Activated CD8-positive, alpha-beta memory T cell treated with anti-CD3 and anti-CD28 coated beads for 36 hours (primary cell): Measurements from ENCODE around the gene AFM. TPM values are rescaled to one million over a fixed set of nuclear protein-coding genes. Genes with fewer than 3 reads are reported as not detected.

Experiments
- CTCF ChIA-PET: fragments of 350-600 bp; sonication (Branson Sonifier 250); formaldehyde crosslinking; loops from one replicate; lab custom pipeline; 2021; ENCODE audit warnings: antibody characterized with exemption; lab: Charles Lee
- POLR2A ChIA-PET: fragments of 350-600 bp; sonication (Branson Sonifier 250); formaldehyde crosslinking; loops from one replicate; lab custom pipeline; 2021; ENCODE audit warnings: antibody characterized with exemption; lab: Charles Lee
- total RNA-seq, 2 experiments: library from RNA; stranded (reverse); gene quantifications; one replicate each; pipeline ENCODE4 v1.2.3, GENCODE V29; 2021

Gene AFM, protein sequence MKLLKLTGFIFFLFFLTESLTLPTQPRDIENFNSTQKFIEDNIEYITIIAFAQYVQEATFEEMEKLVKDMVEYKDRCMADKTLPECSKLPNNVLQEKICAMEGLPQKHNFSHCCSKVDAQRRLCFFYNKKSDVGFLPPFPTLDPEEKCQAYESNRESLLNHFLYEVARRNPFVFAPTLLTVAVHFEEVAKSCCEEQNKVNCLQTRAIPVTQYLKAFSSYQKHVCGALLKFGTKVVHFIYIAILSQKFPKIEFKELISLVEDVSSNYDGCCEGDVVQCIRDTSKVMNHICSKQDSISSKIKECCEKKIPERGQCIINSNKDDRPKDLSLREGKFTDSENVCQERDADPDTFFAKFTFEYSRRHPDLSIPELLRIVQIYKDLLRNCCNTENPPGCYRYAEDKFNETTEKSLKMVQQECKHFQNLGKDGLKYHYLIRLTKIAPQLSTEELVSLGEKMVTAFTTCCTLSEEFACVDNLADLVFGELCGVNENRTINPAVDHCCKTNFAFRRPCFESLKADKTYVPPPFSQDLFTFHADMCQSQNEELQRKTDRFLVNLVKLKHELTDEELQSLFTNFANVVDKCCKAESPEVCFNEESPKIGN
- not detected for total RNA-seq

DNA sequence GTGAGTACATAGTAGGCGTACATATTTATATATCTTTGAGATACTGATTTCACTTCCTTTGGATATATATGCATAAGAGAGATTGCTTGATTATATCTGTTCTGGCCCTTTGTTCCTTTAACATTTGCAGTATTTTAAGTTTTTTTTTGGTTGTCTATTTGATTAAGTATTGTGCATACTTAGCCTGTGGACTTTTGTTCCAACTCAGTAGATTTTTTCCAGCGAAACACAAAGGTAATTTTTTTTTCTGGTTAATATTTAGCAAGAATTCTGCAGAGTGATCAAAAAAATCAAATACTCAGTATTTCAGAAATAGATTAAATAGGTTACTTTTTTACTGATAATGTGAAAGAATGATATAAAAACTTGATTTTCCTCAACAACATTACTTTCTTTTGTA lies at the start of gene AFM:
Gene AFM (plus strand): TSS at position 388 of the 400 bp plus-strand sequence. CDS start 31 bp downstream, outside the sequence.
- ChIA-PET POLR2A (no interaction called here), CTCF (no interaction called here)

GRCh38 chr4:73431813-73432168 lies 49.8 kb upstream of the AFM start:
- ChIA-PET POLR2A (no interaction called here), CTCF (no interaction called here)

- CTCF ChIA-PET, result no interaction called here
- POLR2A ChIA-PET, result no interaction called here
Measured at GRCh38 chr4:73432169-73433000, 49.2 kb upstream of the AFM start.

- ChIA-PET POLR2A (no interaction called here), CTCF (no interaction called here)
Measured at GRCh38 chr4:73433140-73433539, 48.4 kb upstream of the AFM start.

DNA sequence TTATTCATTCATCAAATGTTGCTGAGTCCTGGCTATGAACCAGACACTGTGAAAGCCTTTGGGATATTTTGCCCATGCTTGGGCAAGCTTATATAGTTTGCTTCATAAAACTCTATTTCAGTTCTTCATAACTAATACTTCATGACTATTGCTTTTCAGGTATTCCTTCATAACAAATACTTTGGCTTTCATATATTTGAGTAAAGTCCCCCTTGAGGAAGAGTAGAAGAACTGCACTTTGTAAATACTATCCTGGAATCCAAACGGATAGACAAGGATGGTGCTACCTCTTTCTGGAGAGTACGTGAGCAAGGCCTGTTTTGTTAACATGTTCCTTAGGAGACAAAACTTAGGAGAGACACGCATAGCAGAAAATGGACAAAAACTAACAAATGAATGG lies 47.2 kb upstream of the AFM start:
- ChIA-PET CTCF (no interaction called here), POLR2A (no interaction called here)

DNA sequence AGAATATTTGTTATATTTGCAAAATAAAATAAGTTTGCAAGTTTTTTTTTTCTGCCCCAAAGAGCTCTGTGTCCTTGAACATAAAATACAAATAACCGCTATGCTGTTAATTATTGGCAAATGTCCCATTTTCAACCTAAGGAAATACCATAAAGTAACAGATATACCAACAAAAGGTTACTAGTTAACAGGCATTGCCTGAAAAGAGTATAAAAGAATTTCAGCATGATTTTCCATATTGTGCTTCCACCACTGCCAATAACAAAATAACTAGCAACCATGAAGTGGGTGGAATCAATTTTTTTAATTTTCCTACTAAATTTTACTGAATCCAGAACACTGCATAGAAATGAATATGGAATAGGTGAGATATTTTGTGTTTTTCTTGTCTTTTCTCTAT lies 45.6 kb upstream of the AFM start, which contains the start of gene AFP:
Gene AFP (plus strand): TSS at position 238 of the 400 bp plus-strand sequence. CDS start 42 bp downstream, at position 280.
- CTCF ChIA-PET, result no interaction called here

GRCh38 chr4:73436674-73437557 lies 44.6 kb upstream of the AFM start:
- ChIA-PET POLR2A (no interaction called here), CTCF (no interaction called here)

More for the DNA sequence above, 45.6 kb upstream of the AFM start, which contains the start of gene AFP:
- POLR2A ChIA-PET, result no interaction called here

DNA sequence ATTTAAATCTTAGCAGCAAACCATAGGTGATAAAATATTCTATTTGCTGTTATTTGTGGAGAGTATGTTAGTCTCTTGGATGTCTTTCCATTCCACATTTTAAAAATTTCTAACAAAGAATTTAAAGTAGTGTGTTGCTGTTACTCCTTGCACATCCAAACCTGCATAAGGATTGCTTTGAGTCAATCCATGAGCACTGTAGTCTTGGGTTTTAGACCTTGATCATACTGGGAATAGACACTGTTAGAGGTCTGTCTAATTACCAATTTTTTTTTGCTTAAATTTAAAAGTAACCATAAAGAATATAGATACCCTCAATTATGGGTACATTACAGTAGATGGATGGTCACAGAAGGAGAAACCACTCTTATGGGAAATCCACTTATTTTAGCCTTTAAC lies 44.0 kb upstream of the AFM start:
- CTCF ChIA-PET, result no interaction called here
- POLR2A ChIA-PET, result no interaction called here

DNA sequence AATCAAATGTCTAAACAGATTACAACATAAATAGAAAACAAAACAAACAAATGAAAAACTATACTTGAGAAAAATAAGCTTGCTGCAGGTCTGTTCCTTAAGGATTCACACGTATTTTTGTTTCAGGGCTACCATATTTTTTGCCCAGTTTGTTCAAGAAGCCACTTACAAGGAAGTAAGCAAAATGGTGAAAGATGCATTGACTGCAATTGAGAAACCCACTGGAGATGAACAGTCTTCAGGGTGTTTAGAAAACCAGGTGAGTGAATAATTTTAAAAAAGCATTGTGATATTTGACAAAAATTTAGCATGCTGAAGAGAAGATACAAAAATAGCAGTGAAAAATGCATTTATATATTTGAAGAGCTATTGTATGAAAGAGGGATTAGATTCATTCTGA lies 43.5 kb upstream of the AFM start:
- ChIA-PET CTCF (no interaction called here), POLR2A (no interaction called here)

DNA sequence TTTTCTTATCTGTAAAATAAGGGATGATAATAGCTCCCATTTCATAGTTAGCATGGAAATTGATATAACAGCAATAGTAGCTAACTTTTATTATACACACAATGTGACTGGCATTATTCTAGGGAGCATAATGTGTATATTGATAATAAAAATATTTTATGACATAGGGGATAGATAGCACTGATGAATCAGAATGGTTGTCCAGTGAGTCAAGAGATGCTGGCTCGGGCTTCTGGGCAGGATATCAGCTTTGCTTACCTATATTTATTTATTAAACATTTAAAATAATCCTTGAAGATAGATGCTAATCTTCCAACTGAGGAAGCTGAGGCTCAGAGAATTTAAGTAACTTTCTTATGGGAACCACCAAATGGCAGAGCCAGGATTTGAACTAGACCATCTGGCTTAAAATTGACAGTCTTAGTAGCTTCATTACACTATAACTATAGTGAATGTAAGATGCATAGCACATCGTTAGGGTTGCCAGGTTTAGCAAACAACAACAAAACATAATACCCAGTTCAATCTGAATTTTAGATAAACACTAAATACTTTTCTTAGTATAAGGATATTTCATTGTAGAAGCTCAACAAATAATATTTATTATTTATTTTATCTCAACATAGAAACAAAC lies 42.8 kb upstream of the AFM start:
- POLR2A ChIA-PET, result no interaction called here
- CTCF ChIA-PET, result no interaction called here

DNA sequence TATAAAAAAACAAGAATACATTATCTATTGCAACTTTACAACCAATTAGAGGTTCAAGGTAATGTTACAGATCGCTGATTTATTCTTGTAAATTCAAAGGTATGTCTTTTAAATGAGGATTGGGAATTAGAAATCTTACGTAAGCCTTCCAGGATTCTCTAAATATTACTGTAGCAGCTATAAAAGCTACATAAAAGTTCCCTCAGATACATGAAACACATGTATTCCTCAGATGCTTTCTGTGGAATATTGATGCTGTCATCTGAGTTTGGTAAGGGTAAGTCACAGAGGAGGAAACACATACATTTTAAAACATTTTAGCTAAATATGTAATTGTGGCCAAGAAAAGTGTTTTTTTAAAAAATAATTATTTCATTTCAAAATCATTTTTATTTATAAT lies 42.1 kb upstream of the AFM start:
- ChIA-PET CTCF (no interaction called here), POLR2A (no interaction called here)

GRCh38 chr4:73439991-73440390 lies 41.6 kb upstream of the AFM start:
- ChIA-PET POLR2A (no interaction called here), CTCF (no interaction called here)

- ChIA-PET CTCF (no interaction called here), POLR2A (no interaction called here)
Measured at GRCh38 chr4:73440653-73441052, 40.9 kb upstream of the AFM start.

GRCh38 chr4:73442275-73442674 lies 39.3 kb upstream of the AFM start:
- ChIA-PET POLR2A (no interaction called here), CTCF (no interaction called here)

- ChIA-PET POLR2A (no interaction called here), CTCF (no interaction called here)
Measured at GRCh38 chr4:73443224-73443623, 38.3 kb upstream of the AFM start.

GRCh38 chr4:73445383-73446335 lies 35.9 kb upstream of the AFM start:
- ChIA-PET CTCF (interaction anchor here (1.1 kb wide), 1 partner anchor 185 kb away, joined by 3 read pairs; no protein-coding TSS in a partner anchor), POLR2A (no interaction called here)

DNA sequence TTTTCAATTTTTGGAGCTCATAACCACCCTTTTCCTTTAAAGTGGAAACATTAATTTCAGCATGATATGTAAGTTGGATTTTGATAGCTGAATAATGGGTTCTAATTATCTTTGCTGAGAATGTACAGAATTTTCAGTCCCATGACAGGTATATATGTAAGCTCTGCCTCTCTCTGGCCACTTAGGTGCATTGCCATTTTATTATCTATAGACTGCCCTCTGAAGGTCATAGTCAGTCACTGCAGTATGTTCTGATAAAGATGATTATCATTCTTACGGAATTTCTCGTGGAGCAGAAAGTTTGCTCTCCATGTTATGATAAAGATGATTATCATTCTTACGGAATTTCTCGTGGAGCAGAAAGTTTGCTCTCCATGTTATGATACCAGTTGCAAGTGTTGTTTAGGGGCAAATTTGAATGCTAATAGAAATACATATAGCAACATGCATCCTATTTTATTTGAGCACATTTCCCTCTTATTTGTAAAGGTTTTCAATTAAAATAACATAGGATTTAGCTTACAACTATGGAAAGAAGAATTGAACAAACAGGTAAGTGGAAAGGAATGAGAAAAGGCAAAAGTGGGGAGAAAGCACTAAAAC lies 35.1 kb upstream of the AFM start:
- ChIA-PET POLR2A (no interaction called here), CTCF (interaction anchor here (1.1 kb wide), 1 partner anchor 186 kb away, joined by 3 read pairs; no protein-coding TSS in a partner anchor)
